RWPE1 (cell line): Measurements from ENCODE around the gene LRRC15.

Experiments used
- CTCF ChIA-PET: fragments of 350-600 bp; sonication (Branson Sonifier 250); formaldehyde crosslinking; extraction: SDS; loops from one replicate; lab custom pipeline; 2021; lab: Yijun Ruan, JAX
- POLR2A ChIA-PET: fragments of 400-600 bp; formaldehyde crosslinking; extraction: SDS; loops from one replicate; lab custom pipeline; 2020; ENCODE audit warnings: antibody characterized with exemption; ENCODE audit not compliant: low non-redundant PET; lab: Yijun Ruan, JAX
- DNase-seq: peaks from one replicate; pipeline ENCODE4 v3.0.0; 2012; ENCODE audit warnings: low spot score
- H3K27ac ChIP-seq: fragments of 450-650 bp; 2 replicates; pipeline ENCODE4 v1.5.1; 2017
- CTCF ChIP-seq: fragments of 450-650 bp; conservative IDR thresholded peaks from 2 replicates; pipeline ENCODE4 v1.5.1; 2017; ENCODE audit warnings: low read depth, mild to moderate bottlenecking

The LRRC15 gene

GRCh38 chr3:194311000-194311399, 58.5 kb downstream of the LRRC15 start:
- TF ChIP-seq CTCF: no peak
- no peak for DNase-seq
- H3K27ac ChIP-seq: no peak overlapping the region
- ChIA-PET CTCF (interaction anchor here (1.0 kb wide), 1 partner anchor 172 kb away, joined by 4 read pairs; no protein-coding TSS in a partner anchor), POLR2A (no interaction called here)

GRCh38 chr3:194310060-194310835, 59.3 kb downstream of the LRRC15 start:
- CTCF ChIA-PET: interaction anchor here (0.9 to 1.0 kb wide), 2 partner anchors 33 to 171 kb away, joined by 4 to 6 read pairs; no protein-coding TSS in a partner anchor
- no peak overlapping the region for H3K27ac ChIP-seq
- POLR2A ChIA-PET: no interaction called here

GRCh38 chr3:194308601-194309449, 60.7 kb downstream of the LRRC15 start:
- DNase-seq: no peak
- TF ChIP-seq CTCF: no peak
- no peak overlapping the region for H3K27ac ChIP-seq
- ChIA-PET POLR2A (no interaction called here), CTCF (interaction anchor here (0.6 to 0.7 kb wide), 4 partner anchors 13 to 1497 kb away, joined by 3 to 6 read pairs (median 4); no protein-coding TSS in a partner anchor)

More at GRCh38 chr3:194310060-194310835, 59.3 kb downstream of the LRRC15 start:
- no peak for TF ChIP-seq CTCF
- no peak for DNase-seq

- POLR2A ChIA-PET: no interaction called here
- CTCF ChIA-PET: no interaction called here
- no peak for DNase-seq
Measured at GRCh38 chr3:194307849-194308248, 61.7 kb downstream of the LRRC15 start.

GRCh38 chr3:194306771-194307640, 62.5 kb downstream of the LRRC15 start:
- DNase-seq: no peak
- no peak for TF ChIP-seq CTCF
- ChIA-PET POLR2A (no interaction called here), CTCF (interaction anchor here (1.0 kb wide), 1 partner anchor 8 kb away, joined by 3 read pairs; no protein-coding TSS in a partner anchor)
- no peak overlapping the region for H3K27ac ChIP-seq

More at GRCh38 chr3:194307849-194308248, 61.7 kb downstream of the LRRC15 start:
- no peak for TF ChIP-seq CTCF
- no peak overlapping the region for H3K27ac ChIP-seq
